Activated naive CD8-positive, alpha-beta T cell treated with anti-CD3 and anti-CD28 coated beads, Interleukin-2, amount 10 ng/mL, durations not matched to agents 7 days and 5 days (primary cell): Measurements from ENCODE around the gene FASN. TPM values are rescaled to one million over a fixed set of nuclear protein-coding genes. Genes with fewer than 3 reads are reported as not detected.
A peak's percentile ranks its signal among the peaks of the same experiment; 100 is the strongest.

Source experiments
- ATAC-seq: fragments of 150-1000 bp; cut with Tn5 transposase; one replicate; pipeline ENCODE4 v1.10.0; 2021; ENCODE audit warnings: low read depth, moderate library complexity
- POLR2A ChIA-PET: fragments of 350-600 bp; sonication (Branson Sonifier 250); formaldehyde crosslinking; loops from one replicate; lab custom pipeline; 2021; ENCODE audit warnings: antibody characterized with exemption; lab: Charles Lee
- DNase-seq: peaks from one replicate; pipeline ENCODE4 v3.0.0; 2021
- H3K27ac Mint-ChIP-seq: one replicate; pipeline ENCODE4 v1.8.0; 2022; ENCODE audit warnings: mild to moderate bottlenecking, mixed read lengths
- H3K27me3 Mint-ChIP-seq: one replicate; pipeline ENCODE4 v1.8.0; 2022; ENCODE audit warnings: mild to moderate bottlenecking, moderate library complexity, mixed read lengths
- H3K36me3 Mint-ChIP-seq: one replicate; pipeline ENCODE4 v1.8.0; 2021; ENCODE audit warnings: mild to moderate bottlenecking, mixed read lengths
- H3K4me1 Mint-ChIP-seq: one replicate; pipeline ENCODE4 v1.8.0; 2021; ENCODE audit warnings: mixed read lengths
- H3K4me3 Mint-ChIP-seq: one replicate; pipeline ENCODE4 v1.8.0; 2022; ENCODE audit warnings: mild to moderate bottlenecking, moderate library complexity, mixed read lengths
- H3K9me3 Mint-ChIP-seq: one replicate; pipeline ENCODE4 v1.8.0; 2021; ENCODE audit warnings: mixed read lengths
- total RNA-seq, 2 experiments: library from RNA; stranded (reverse); gene quantifications; one replicate each; pipeline ENCODE4 v1.2.3, GENCODE V29; 2021

The FASN gene
- total RNA-seq, 2 experiments from 2014 or later: 154 to 163 TPM

- Mint-ChIP-seq H3K27me3 (peaks cover 4% of the 10 kb centered on the region), H3K36me3 (peaks cover 3% of the 10 kb centered on the region), H3K27ac (no peak overlapping the region), H3K4me3 (no peak overlapping the region), H3K4me1 (no peaks in the 10 kb centered on the region), H3K9me3 (no peaks in the 10 kb centered on the region)
- ATAC-seq (no peak), DNase-seq (no peak)
- POLR2A ChIA-PET: no interaction called here
Observed at GRCh38 chr17:82078433-82078832, 19.6 kb downstream of the FASN start.

GRCh38 chr17:82077617-82078358 lies 20.2 kb downstream of the FASN start:
- DNase-seq: no peak
- Mint-ChIP-seq H3K4me3 (no peak overlapping the region), H3K36me3 (peaks cover 3% of the 10 kb centered on the region), H3K4me1 (no peaks in the 10 kb centered on the region), H3K9me3 (no peaks in the 10 kb centered on the region), H3K27me3 (peaks cover 6% of the 10 kb centered on the region), H3K27ac (no peak overlapping the region)
- ATAC-seq: no peak
- POLR2A ChIA-PET: no interaction called here

GRCh38 chr17:82076785-82077591 lies 21.0 kb downstream of the FASN start:
- no peak overlapping the region for H3K27ac Mint-ChIP-seq

GRCh38 chr17:82076018-82076784 lies 21.8 kb downstream of the FASN start:
- DNase-seq: no peak
- H3K4me3 Mint-ChIP-seq: no peak overlapping the region
- H3K36me3 Mint-ChIP-seq: peaks cover 3% of the 10 kb centered on the region
- POLR2A ChIA-PET: interaction anchor here (0.6 kb wide), 1 partner anchor 111 kb away, joined by 5 read pairs; no protein-coding TSS in a partner anchor
- H3K4me1 Mint-ChIP-seq: no peaks in the 10 kb centered on the region
- peaks cover 6% of the 10 kb centered on the region for H3K27me3 Mint-ChIP-seq
- no peak overlapping the region for H3K27ac Mint-ChIP-seq
- no peak for ATAC-seq
- no peaks in the 10 kb centered on the region for H3K9me3 Mint-ChIP-seq

More at GRCh38 chr17:82076785-82077591, 21.0 kb downstream of the FASN start:
- Mint-ChIP-seq H3K9me3 (no peaks in the 10 kb centered on the region), H3K4me3 (no peak overlapping the region), H3K27me3 (peaks cover 6% of the 10 kb centered on the region), H3K4me1 (no peaks in the 10 kb centered on the region), H3K36me3 (peaks cover 3% of the 10 kb centered on the region)
- DNase-seq (no peak), ATAC-seq (peak; percentile 18)
- POLR2A ChIA-PET: interaction anchor here (0.6 kb wide), 1 partner anchor 110 kb away, joined by 5 read pairs; no protein-coding TSS in a partner anchor

DNA sequence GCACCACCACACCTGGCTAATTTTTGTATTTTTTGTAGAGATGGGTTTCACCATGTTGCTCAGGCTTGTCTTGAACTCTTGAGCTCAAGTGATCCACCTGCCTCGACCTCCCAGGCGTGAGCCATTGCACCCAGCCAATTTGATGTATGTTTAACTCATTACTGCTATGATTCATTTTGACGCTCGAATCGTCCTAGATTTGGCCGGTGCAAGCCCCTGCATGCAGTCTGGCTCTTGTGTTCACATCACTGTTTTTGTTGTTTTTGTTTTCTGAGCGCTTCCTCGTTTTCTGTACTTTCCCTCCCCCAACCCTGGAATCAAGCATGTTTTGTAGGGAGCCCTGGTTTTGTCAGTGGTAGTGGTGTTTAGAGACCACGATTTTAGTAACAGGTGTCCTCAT lies 24.6 kb downstream of the FASN start:
- no peaks in the 10 kb centered on the region for H3K9me3 Mint-ChIP-seq
- H3K4me1 Mint-ChIP-seq: no peaks in the 10 kb centered on the region
- no peak overlapping the region for H3K4me3 Mint-ChIP-seq
- POLR2A ChIA-PET: no interaction called here
- H3K27ac Mint-ChIP-seq: no peak overlapping the region
- no peak for ATAC-seq
- H3K36me3 Mint-ChIP-seq: peaks cover 3% of the 10 kb centered on the region
- H3K27me3 Mint-ChIP-seq: peaks cover 8% of the 10 kb centered on the region
- DNase-seq: no peak

DNA sequence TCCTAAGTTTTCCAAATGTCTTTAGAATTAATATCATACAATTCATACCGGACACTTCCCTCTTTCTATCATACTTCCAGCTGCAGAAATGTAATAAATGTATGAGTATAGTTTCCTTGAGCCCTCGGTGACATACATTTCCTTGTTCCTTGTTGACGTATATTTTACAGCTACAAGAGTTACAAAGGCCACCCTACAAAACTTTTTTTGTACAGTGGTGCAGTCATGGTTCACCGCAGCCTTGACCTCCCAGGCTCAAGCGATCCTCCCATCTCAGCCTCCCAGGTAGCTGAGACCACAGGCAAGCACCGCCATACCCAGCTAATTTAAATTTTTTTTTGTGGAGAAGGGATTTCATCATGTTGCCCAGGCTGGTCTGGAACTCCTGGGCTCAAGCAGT lies 25.2 kb downstream of the FASN start:
- H3K27ac Mint-ChIP-seq: no peak overlapping the region
- no peak for DNase-seq
- no peaks in the 10 kb centered on the region for H3K9me3 Mint-ChIP-seq
- POLR2A ChIA-PET: interaction anchor here (0.5 kb wide), 1 partner anchor 54 kb away, joined by 3 read pairs; no protein-coding TSS in a partner anchor
- no peaks in the 10 kb centered on the region for H3K4me1 Mint-ChIP-seq
- H3K4me3 Mint-ChIP-seq: no peak overlapping the region
- peaks cover 8% of the 10 kb centered on the region for H3K27me3 Mint-ChIP-seq
- H3K36me3 Mint-ChIP-seq: no peaks in the 10 kb centered on the region
- no peak for ATAC-seq

GRCh38 chr17:82070611-82071010 lies 27.4 kb downstream of the FASN start:
- no peaks in the 10 kb centered on the region for H3K9me3 Mint-ChIP-seq
- peaks cover 5% of the 10 kb centered on the region for H3K4me1 Mint-ChIP-seq
- DNase-seq: no peak

DNA sequence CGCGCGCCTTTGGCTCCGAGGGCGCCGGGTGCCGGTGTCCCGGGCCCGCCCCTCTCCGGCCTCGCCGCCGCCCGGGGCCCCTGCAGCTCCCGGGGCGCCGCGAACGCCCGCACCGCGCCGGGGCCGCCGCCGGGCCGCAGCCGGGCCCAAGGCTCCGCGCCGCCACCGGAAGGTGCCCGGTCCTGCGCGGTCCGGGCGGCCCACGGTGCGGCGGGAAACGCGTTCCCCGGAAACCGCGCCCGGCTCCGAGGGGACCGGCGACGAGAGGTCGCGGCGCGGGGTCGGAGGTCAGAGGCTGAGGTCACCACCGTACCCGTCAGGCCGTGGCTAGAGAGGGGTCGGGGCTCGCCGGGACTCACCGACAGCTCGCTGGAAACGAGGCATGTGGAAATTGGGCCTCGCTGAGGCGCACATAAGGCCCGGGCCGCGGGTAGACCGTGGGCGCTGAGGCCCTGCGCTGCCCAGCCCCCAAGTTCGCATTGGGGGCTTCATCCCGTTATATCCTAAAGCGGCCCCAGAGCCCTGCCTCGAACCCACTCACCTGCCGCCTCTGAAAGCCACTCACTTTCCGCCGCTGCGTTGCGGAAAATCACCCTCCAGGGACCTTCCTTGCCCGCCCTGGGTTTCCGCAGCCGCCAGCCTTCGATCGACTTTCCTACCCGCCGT lies 32.3 kb downstream of the FASN start, which contains the start of gene DUS1L:
Gene DUS1L, minus strand, starts transcription at position 167 of the 666 bp plus-strand sequence. CDS start 745 bp downstream, outside the sequence.
- peak within 1 kb of the TSS; percentile 87 for H3K4me3 Mint-ChIP-seq
- peaks cover 5% of the 10 kb centered on the region for H3K4me1 Mint-ChIP-seq
- H3K27ac Mint-ChIP-seq: peak within 1 kb of the TSS; percentile 84
- no peaks in the 10 kb centered on the region for H3K9me3 Mint-ChIP-seq
- peaks cover 2% of the 10 kb centered on the region for H3K27me3 Mint-ChIP-seq
- DNase-seq (peak; percentile 90), ATAC-seq (peak; percentile 83)
- H3K36me3 Mint-ChIP-seq: no peaks in the 10 kb centered on the region
- POLR2A ChIA-PET: interaction anchor here (0.6 to 3.0 kb wide), 13 partner anchors 9 to 88 kb away, joined by 3 to 12 read pairs (median 4); partner anchors contain the start of genes DCXR, FASN, GPS1 and RFNG

More at GRCh38 chr17:82070611-82071010, 27.4 kb downstream of the FASN start:
- peaks cover 6% of the 10 kb centered on the region for H3K27me3 Mint-ChIP-seq
- POLR2A ChIA-PET: no interaction called here
- ATAC-seq: no peak
- H3K36me3 Mint-ChIP-seq: no peaks in the 10 kb centered on the region
- no peak overlapping the region for H3K4me3 Mint-ChIP-seq
- H3K27ac Mint-ChIP-seq: no peak overlapping the region

DNA sequence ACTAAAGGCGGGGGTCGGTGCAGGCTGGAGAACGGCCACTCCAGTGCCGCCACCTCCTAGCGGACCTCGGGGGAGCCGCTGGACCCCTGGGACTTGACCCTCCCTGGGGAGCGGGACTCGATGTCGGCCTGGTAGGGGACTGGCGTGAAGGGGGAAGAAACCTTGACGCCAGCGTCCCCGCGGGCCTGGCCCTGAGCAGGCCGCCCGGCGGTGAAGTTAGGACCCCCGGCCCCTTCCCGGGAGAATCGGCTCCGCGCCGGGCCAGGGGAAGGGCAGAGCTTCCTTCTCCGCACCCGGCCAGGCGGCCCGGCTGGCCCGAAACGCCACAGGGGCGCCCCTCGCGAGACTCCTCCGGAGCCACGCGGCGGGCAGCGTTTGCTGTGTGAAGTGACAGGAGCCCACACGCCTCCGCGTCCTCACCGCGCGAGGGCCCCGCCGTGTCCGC lies 32.8 kb downstream of the FASN start:
- no peak for DNase-seq

DNA sequence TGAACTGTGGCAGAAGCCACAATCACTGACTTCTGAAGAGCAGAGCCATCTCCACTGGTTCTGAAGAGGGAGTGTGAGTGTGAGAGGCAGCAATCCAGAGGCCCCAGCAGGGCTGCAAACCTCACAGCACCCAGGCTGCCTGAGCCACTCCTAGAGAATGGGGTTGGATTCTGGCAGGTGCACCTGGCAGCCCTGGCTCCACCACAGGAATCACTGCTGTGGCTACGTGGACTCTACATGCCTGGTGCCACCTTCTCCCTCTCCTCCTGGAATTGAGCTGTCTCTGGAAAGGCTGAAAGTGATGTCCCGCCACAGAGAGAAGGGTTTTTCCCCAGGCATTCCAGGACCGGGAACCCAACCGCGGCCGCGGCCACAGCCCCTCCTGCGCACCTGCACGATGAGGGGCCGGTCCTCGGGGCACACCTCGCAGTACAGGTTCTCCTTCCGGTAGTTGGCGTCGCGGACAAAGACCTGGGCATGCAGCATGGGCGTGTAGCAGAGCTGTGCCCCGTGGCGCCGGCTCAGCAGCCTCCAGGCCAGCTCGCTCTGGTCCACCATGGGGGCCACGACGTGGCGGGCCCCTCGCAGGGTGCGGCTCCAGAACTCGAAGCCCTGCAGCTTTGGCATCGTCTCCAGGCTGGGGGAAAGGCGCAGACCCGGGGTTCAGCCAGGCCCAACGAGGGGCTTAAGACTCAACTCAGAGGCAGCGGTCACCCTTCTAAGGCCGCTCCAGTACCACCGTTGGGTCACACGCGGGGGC lies 33.4 kb downstream of the FASN start:
- Mint-ChIP-seq H3K4me1 (peaks cover 5% of the 10 kb centered on the region), H3K4me3 (peak overlapping the region; percentile 63), H3K36me3 (no peaks in the 10 kb centered on the region), H3K27ac (peak overlapping the region; percentile 9), H3K27me3 (no peaks in the 10 kb centered on the region), H3K9me3 (no peaks in the 10 kb centered on the region)
- POLR2A ChIA-PET: interaction anchor here (0.8 to 3.0 kb wide), 9 partner anchors 8 to 57 kb away, joined by 3 to 12 read pairs (median 7); partner anchors contain the start of genes DCXR, FASN, GPS1 and RFNG
- no peak for ATAC-seq
- no peak for DNase-seq

More for the DNA sequence above, 32.8 kb downstream of the FASN start:
- Mint-ChIP-seq H3K9me3 (no peaks in the 10 kb centered on the region), H3K4me1 (peaks cover 5% of the 10 kb centered on the region), H3K27ac (no peak overlapping the region), H3K27me3 (no peaks in the 10 kb centered on the region), H3K36me3 (no peaks in the 10 kb centered on the region), H3K4me3 (peak overlapping the region; percentile 63)
- ATAC-seq: peak; percentile 58
- POLR2A ChIA-PET: interaction anchor here (0.8 to 3.0 kb wide), 10 partner anchors 9 to 57 kb away, joined by 3 to 12 read pairs (median 6); partner anchors contain the start of genes DCXR, FASN, GPS1 and RFNG

- H3K4me1 Mint-ChIP-seq: peaks cover 5% of the 10 kb centered on the region
- H3K4me3 Mint-ChIP-seq: peak overlapping the region; percentile 63
- no peaks in the 10 kb centered on the region for H3K36me3 Mint-ChIP-seq
- no peak for ATAC-seq
- H3K9me3 Mint-ChIP-seq: no peaks in the 10 kb centered on the region
- POLR2A ChIA-PET: interaction anchor here (0.9 to 3.0 kb wide), 4 partner anchors 11 to 34 kb away, joined by 3 to 12 read pairs (median 8); partner anchors contain the start of genes FASN, GPS1 and RFNG
- no peak for DNase-seq
- no peaks in the 10 kb centered on the region for H3K27me3 Mint-ChIP-seq
- peak overlapping the region; percentile 9 for H3K27ac Mint-ChIP-seq
Observed at GRCh38 chr17:82063424-82064415, 34.3 kb downstream of the FASN start.
